Liver (tissue), 3 donors: ENCODE data around the gene ABCA8.

Experiments
- CTCF ChIP-seq: fragments of 150-350 bp; IDR thresholded peaks from 2 replicates; pipeline ENCODE4 v1.5.1; 2017; ENCODE audit warnings: improper control_type of control experiment, low read depth, low read length; ENCODE audit not compliant: missing input control
- EGR1 ChIP-seq, 2 donors: IDR thresholded peaks; 2 replicates each; pipeline ENCODE4 v1.6.1; 2016 to 2018; ENCODE audit warnings: antibody characterized with exemption in 2 of 2, low read depth in 2 of 2
- FOXA1 ChIP-seq: IDR thresholded peaks from 2 replicates; pipeline ENCODE4 v1.6.1; 2016; ENCODE audit warnings: antibody characterized with exemption
- RAD21 ChIP-seq, 2 donors: IDR thresholded peaks; 2 replicates each; pipeline ENCODE4 v1.6.1; 2016; ENCODE audit warnings: antibody characterized with exemption in 2 of 2, mild to moderate bottlenecking in 2 of 2
- SP1 ChIP-seq: IDR thresholded peaks from 2 replicates; pipeline ENCODE4 v1.6.1; 2018; ENCODE audit warnings: antibody characterized with exemption, mild to moderate bottlenecking
- TF ChIP-seq, protein P1 (sequence below): IDR thresholded peaks from 2 replicates; pipeline ENCODE4 v1.6.1; 2016; ENCODE audit warnings: antibody characterized with exemption
- TF ChIP-seq, protein P2 (sequence below): IDR thresholded peaks from 2 replicates; pipeline ENCODE4 v1.6.1; 2016; ENCODE audit warnings: antibody characterized with exemption
- TF ChIP-seq, protein P3 (sequence below): IDR thresholded peaks from 2 replicates; pipeline ENCODE4 v1.6.1; 2016; ENCODE audit warnings: antibody characterized with exemption, mild to moderate bottlenecking
- donor health status: healthy.
- donor health status: healthy.

DNA sequence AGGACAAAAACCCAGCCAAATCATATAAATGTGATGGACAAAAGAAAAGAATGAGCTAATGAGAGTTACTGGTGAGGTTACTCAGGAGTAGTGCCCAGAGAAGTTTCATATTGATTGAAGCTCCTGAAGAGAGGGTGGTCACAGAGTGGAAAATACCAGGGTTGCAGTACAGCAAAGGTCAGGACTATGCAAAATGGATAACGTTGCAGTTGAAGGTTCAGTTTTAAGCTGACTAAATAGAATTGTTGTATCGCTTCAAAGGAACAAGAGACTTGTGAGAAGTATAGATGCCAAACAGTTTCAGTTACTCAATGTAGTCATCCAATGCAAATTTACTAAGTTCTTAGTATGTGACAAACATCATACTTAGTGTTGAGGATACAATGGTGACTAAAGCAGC is 47.1 kb downstream of the ABCA8 start:
- TF ChIP-seq CTCF (no peak), EGR1 (IDR thresholded peaks at IDR 0.05; ENCODE audit: low read depth in 2 of 2) (no peak), FOXA1 (no peak), RAD21 (IDR thresholded peaks at IDR 0.05) (peak in 1 of 2 donors; percentile 18), SP1 (peak; percentile 23)
- TF ChIP-seq, protein P1, sequence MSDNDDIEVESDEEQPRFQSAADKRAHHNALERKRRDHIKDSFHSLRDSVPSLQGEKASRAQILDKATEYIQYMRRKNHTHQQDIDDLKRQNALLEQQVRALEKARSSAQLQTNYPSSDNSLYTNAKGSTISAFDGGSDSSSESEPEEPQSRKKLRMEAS: no peak
- TF ChIP-seq, protein P2, sequence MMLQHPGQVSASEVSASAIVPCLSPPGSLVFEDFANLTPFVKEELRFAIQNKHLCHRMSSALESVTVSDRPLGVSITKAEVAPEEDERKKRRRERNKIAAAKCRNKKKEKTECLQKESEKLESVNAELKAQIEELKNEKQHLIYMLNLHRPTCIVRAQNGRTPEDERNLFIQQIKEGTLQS: no peak
- TF ChIP-seq, protein P3, sequence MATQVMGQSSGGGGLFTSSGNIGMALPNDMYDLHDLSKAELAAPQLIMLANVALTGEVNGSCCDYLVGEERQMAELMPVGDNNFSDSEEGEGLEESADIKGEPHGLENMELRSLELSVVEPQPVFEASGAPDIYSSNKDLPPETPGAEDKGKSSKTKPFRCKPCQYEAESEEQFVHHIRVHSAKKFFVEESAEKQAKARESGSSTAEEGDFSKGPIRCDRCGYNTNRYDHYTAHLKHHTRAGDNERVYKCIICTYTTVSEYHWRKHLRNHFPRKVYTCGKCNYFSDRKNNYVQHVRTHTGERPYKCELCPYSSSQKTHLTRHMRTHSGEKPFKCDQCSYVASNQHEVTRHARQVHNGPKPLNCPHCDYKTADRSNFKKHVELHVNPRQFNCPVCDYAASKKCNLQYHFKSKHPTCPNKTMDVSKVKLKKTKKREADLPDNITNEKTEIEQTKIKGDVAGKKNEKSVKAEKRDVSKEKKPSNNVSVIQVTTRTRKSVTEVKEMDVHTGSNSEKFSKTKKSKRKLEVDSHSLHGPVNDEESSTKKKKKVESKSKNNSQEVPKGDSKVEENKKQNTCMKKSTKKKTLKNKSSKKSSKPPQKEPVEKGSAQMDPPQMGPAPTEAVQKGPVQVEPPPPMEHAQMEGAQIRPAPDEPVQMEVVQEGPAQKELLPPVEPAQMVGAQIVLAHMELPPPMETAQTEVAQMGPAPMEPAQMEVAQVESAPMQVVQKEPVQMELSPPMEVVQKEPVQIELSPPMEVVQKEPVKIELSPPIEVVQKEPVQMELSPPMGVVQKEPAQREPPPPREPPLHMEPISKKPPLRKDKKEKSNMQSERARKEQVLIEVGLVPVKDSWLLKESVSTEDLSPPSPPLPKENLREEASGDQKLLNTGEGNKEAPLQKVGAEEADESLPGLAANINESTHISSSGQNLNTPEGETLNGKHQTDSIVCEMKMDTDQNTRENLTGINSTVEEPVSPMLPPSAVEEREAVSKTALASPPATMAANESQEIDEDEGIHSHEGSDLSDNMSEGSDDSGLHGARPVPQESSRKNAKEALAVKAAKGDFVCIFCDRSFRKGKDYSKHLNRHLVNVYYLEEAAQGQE: no peak
